ENCODE data around the gene C1QTNF12.

C1QTNF12 gene

DNA sequence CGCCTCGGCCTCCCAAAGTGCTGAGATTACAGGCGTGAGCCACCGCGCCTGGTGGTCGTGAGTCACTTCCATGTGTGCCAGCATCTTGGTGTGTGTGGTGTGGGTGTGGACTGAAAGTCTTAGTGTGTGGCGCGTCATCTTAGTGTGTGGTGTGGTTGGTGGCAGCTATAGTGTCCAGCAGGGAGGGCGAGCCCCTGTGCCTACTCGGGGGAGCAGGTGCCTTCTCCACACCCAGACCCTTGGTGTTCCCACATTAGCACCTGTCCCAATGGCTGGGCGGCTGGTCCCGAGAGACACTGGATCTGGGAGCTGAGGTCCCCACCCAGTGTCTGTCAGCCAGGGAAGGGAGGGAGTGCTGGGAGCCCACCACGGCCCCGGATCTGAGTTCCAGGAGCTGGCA is 36.5 kb upstream of the C1QTNF12 start:
- no peak for DNase-seq

DNA sequence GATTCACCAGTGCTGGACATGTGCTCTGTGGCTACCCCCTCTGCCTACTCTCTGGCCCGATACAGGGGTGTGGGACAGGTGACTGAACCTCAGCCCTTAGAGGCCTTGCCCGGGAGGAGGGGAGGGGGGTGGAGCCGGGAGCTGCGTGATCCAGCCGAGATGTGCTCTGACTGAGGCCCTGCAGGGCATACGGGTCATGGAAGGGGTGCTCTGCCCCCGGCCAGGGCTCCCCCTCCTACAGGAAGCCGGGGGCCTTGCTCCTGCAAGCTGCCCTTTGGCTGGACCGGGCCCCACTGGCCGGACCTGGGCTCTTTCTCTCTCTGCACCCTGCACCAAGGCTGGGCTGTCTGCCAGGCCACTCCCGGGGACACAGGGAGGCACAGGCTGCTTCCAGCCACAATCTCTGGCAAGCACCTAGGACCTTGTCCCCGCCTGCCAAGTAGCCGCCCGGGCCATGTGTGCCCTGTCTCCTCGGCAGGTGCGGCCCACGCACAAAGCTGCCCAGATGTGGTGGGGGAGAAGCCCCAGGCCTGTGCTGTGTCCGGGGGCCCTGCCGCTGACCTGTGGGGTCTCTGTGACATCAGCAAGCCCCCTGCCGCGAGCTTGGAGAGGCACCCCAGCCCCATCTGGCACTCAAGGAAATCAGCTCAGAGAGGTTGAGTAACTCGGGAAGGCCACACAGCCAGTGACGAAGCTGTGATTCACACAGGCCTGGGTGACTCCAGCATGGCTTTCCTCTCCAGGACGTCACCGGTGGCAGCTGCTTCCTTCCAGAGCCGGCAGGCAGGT is 35.2 kb upstream of the C1QTNF12 start:
- no peak for DNase-seq

DNA sequence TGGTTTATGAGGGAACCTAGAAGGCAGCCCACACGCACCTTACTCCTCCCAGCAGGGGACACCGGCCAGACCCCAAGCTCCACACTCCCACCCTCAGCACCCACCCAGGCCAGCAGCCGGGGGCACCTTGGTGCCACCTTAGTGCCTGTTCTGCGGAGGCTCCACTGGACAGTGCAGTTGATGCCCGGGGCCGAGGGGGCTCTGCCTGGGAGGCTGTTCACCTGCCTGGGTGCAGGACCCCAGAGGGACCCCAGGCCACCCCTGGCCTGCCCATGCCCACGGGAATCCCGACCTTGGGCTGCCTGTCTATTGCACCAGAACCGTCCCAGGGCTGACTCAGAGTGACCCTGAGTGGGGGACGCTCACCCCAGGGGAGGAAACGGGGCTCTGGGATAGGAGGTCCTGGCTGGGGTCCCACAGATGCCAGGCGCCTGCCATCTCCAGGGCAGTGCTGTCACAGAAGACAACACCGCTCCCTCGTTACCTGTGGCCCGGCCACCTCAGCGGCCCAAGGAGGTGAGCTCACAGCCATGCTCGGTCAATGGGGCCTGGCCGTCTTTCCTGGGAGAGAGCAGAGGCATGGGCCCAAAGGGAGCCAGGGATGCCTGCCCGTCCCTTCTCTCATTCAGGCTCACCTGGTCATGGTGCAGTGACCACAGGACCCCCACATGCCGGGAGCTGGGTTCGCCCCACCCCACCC is 34.4 kb upstream of the C1QTNF12 start:
- DNase-seq = no peak

DNA sequence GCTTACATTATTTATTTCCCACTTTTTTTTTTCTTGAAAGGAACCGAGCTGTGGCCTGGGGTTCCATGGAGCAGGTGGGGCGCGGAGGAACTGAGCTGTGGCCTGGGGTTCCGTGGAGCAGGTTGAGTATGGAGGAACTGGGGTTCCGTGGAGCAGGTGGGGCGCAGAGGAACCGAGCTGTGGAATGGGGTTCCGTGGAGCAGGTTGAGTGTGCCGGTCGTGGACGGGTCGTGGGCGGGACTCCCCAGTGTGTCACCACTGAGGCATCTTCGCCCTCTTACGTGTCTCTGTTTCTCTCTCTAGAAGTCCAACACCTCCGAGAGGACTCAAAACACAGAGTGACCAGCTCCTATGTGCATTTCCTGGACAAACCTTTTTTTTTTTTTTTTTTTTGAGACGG is 32.5 kb upstream of the C1QTNF12 start:
- DNase-seq = no peak

DNA sequence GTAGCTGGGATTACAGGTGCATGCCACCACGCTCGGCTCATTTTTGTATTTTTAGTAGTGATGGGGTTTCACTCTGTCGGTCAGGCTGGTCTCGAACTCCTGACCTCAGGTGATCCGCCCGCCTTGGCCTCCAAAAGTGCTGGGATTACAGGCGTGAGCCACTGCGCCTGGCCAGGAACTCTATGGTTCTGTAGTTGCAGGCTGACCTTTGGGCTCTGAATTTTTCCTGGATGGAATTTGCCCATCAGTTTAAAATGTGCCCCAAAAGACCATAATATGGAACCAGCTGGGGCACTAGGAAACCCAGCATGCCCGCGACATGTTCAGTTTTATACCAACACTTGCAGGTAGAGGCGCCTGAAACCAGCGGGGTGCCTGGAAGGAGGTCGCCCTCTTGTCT is 32.1 kb upstream of the C1QTNF12 start:
- no peak for DNase-seq

DNA sequence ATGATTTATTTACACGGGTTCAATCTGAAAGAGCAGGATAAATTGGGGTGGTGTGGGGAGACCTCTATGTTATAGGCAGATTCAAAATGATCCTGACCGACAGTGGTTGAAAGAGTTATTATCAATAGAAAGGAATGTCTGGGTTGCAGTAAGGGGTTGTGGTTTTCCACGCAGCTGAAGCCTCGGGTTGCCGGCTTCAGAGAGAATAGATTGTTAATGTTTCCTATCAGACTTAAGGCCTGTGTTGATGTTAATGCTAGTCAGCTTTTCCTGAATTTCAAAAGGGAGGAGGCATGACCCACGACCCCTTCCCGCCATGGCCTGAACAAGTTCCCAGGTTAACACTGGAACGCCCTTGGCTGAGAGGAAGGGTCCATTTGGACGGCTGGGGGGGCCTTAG is 29.3 kb upstream of the C1QTNF12 start:
- DNase-seq = no peak

DNA sequence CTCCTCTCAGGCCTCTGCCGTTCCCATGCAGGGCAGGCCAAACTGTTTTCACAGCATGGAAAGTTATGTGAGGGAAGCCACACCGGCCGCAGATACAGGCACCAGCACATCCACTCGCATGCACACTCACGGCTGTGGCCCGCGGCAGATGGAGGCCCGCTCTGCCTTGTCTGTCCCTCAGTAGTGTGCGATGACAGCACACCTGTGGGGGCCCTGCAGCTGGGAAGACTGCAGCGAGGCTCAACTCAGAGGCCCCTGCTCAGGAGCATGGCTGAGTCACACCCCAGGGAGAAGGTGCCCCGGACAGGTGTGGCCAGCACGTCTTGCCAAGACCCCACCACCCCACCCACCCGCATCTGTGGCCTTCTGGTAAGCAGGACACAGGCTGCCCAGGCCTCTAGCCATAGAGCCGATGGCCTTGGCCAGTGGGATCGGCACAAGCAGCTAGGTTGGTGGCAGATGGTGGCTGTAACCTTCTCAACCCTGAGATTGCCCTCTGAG is 28.5 kb upstream of the C1QTNF12 start:
- no peak for DNase-seq

DNA sequence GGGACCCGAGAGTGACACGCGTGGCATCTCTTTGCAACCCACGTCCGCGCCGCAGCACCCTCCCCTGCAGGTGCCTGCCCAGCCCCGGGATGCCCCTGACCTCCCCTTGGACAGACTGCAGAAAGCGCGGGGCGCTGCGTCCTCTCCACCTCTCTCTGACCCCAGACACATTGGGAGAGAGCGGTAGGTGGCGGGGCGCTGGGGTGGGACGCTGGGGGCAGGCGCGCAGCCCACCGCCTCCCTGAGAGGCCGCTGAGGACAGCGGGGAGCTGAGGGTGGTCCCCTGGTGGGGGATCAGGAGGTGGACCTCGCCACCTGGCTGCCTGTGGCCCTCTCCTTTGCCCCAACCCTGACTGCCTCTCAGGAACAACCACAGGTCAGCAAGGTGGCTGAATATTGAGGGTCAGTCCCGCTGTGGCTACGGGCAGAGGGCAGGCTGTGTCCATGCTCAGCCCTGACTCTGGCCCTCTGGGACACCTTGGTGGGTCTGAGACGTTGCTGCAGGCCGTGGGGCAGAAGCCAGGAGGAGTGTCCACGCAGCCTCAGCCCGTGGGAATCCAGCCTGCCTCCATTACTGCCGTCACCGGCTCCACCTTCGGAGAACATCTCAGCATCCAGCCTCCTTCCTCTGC is 27.9 kb upstream of the C1QTNF12 start:
- no peak for DNase-seq

DNA sequence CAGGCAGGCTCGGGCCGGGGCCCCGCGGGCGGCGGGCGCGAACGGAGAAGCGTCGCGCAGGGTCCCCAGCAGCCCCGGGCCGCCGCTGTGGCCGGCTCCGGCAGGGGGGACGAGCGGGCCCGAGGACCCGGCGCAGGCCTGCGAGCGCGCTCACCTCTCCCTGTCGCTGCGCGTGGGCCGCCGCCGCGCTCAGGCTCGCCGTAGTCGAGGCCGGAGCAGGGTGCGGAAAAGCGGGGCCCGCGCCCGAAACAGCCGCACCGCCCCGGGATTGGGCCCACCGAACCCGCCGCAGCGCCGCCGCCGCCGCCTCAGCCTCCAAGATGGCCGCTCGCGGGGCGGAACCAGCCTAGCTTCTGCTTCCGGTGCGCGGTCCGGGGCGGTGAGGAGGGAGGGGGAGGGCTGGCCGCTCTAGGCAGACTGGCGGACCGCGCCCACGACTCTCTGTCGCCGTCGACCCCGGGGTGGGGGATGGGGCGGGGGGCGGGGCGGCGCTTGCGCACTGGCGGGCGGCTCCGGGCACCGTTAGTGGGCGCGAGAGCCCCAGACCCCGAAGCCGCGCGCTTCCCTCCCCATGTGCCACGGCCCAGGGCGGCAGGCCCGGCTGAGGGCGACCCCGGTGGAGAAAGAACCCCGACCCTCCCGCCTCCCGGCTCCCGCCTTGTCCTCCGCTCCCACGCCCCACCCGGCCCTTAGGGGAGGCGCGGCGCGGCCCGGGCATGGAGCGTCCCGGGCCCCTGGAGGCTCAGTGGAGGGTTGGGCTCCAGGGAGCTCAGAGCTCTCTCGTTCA is 27.2 kb upstream of the C1QTNF12 start, which contains the start of gene UBE2J2:
TSS of gene UBE2J2 (minus strand) at position 343 of the 787 bp plus-strand sequence. CDS start 5,862 bp downstream, outside the sequence.
- peak in 55 of 56 donors; percentile 73 to 96 (median 91) for DNase-seq

DNA sequence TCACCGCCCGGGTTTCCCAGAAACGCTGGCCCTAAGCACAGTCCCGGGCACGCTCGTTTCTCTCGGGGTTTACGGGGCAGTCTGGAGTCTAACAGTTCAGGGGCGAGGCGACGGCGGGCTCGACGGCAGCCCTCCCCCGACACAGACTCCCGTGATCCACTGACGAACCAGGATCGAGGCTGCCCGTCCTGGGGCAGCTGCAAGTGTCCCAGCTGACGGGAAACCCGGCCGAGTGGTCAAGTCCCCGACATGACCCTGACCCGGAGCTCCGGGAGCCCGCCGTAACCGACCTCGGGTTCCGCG is 26.6 kb upstream of the C1QTNF12 start:
- DNase-seq = no peak

DNA sequence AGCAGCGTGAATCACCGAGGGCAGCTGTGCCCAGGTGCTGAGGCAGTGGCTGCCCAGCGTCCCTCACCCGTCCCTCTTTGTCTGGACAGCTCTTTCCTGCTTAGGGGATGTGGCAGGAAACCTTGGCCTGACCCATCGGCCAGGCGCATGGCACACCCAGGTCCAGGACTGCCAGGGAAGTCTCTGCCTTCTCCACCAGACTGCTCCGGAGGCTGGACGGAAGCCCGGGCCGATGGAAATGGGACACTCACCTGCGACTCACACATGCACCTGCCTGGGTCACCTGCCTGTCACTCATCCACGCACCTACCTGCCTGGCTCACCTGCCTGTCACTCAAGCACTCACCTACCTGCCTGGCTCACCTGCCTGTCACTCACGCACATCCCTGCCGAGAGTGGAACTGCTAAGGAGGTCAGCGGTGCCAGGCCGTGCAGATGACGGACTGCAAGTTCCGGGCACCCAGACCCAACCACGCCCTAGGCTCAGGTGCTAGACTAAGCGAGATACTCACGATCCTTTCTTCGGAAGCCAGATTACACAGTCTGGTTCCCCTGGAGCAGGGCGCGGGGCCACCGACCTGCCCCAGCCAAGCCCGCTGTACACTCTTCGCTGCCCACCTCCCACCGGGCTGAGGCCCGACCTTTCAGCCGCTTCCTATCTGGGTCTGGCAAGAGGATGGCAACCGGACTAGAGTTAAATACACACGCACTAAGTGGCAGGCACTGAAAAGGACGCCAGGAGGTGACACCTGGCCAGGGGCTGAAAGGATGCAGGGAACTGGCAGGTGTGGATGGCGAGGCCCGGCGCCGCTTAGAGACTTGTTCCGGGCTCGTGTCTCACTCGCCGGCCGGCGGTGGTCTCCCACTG is 26.1 kb upstream of the C1QTNF12 start:
- DNase-seq = no peak

DNA sequence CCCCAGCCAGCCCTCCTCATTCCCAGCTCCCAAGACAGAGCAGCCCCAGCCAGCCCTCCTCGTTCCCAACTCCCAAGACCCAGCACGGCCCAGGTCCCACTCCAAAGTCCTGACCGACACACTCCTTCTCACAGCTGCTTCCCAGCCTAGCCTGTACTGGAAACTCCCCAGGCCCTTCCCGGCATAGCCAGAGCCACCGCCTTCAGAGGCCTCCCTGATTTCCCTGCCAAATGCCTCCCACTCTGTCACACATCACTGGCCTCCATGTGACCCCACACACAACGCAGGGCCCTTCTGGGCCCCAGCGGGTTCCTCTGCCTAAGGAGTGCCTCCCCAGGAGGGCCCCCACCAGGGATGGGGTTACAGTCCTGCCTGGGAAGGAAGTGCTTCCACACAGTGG is 24.3 kb upstream of the C1QTNF12 start:
- no peak for DNase-seq

DNA sequence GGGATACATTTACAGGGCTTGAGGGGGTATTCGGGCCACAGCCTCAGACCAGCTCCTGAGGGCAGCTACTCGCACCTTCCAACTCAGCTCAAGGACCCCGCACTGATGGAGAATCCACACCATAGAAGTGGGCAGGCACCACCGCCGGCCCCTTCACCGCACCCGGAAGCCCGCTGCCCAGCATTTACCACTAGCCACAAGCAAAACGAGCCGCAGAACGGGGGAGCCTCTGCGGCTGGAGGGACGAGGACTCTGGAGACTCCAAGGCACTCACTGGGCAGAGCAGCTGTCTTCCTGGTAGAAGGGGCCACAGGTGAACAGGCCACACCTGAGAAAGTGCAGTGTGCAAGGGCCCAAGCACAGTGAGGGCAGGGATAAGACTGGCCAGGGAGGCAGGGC is 21.8 kb upstream of the C1QTNF12 start:
- no peak for DNase-seq

DNA sequence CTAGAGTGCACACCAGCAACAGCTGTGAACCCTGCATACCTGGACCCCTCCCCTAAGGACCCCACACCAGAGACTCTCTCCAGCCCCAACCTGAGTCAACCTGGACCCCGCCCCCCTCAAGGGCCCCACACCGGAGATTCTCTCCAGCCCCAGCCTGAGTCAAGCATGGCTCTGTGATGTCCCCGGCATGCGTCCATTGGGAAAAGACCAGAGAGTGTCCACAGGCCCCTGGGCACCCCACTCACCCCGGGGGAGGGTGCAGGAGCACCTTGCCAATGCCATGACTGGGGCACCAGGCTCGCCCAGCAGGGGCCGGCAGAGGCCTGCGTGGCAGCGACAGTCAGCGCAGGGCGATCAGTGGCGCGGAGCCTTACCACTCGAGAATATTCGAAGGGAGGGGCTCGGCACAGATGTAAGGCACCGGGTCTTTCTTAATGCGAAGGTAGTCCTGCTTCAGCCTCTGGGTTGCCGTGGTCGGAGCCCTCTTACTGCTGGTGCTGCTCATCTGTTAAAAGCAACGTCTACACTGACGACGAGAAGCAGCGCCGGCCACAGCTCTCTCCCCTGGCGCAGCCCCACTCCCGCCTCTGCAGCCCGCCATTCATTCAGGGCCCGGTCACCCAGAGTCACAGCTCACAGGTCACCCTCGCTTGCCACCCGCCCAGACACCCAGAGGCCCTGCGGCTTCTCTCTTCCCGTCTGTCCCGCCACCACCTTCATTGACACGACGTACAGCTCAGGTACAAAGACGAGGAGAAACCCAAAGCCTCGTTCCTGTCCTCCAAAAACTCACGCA is 21.2 kb upstream of the C1QTNF12 start:
- no peak for DNase-seq

DNA sequence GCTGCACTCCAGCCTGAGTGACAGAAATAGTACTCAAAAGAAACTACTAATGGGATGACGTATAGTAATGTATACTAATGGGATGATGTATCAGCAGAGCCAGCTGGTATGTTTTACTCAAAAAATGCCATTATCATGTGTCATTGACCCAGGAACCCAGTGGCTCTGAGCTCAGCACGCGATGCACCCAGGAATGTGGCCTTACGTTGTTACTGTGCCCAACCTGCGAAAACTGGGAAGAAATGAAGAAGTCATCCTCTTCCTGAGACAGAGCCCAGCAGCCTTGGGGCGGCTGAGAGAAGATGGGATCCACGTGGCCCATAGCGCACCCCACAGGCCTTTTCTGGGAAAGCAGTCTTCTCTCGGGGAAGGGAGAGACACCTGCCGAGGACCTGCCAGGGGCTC is 18.3 kb upstream of the C1QTNF12 start:
- DNase-seq = no peak

DNA sequence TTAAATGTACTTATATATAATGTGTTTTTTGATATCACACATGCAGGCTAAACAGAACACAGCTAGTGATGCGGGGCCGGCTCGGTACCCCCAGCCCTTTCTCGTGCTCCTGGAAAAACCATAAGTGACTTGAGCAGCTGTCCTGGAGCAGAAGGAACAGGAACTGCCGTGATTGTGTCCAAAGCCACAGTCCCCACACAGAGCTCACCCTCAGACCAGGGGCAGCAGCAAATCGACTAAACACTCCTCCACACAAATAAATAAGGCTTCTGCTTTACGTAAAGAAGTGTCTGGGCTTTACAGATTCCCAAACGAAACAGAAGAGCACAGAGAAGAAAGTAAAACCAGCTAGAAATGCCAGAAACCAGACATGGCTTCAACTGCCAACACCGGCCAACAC is 17.5 kb upstream of the C1QTNF12 start:
- DNase-seq = no peak

DNA sequence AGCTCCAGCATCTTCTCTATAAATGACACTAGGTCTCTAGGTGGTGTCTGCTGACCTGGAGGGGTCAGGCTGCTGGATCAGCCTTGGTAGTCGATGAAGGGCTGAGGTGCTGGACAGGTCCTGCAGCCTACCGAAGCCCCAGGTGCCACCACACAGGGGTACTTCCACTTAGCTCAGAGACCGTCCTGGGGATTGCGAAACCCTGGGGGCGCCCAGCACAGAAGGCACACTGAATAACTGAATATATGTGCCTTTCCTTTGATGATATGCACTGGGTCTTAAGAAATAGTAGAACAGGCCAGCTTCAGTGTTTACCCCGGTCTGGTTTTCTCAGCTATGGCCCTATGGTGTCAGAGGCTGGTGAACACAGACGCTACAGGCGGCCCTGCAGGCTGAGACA is 16.2 kb upstream of the C1QTNF12 start:
- no peak for DNase-seq

DNA sequence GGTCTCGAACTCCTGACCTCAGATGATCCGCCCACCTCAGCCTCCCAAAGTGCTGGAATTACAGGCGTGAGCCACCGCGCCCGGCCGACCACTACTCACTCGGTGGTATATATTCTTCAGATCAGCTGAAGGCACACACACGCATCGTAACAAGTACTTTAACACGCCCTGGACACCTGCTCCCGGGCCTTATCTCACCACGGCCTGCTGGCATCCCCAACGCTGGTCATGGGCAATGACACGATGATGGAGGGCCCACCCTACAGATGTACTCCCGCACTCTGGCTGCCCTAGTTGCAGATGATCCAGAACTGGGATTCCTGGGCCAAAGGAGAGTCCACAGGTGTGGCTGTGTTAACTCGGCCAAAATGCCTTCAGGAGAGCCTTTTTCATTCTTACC is 15.5 kb upstream of the C1QTNF12 start:
- DNase-seq = no peak

DNA sequence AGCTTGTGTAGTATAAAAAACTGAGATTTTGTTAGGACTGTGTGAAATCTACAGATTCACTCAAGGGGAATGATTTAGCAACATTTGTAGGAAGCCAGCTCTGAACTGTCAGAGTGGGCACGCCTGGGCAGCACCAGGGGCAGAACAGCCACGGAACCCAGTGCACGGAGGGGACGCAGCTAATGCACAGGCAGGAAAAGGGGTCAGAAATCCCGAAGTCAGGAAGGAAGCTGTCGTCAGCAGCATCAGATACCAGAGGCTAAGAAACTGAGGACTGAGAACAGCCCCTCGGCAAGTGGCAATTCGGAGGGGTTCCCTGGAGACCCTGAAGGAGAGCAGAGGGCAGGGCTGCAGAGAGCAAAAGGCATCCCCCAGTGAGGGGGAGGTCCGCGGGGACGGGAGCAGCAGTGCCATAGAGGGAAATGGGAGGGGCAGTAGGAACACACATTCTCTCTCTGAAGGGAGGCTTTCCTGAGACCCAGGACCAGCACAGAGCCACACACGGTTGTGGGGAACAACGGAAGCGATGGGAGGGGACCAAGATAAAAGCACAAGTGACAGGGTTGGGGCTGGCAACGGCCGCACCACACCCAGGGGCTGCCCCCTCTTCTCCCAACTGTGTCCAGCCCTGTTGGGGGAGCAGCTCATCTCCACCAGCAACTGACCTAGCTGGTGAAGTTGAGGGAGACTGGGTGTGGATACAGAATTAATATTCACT is 14.5 kb upstream of the C1QTNF12 start:
- no peak for DNase-seq

Data from nucleus accumbens (tissue), 56 donors.